ENCODE data around the gene METTL25.

GRCh38 chr12:82398879-82399278 is 40.5 kb downstream of the METTL25 start:
- TF ChIP-seq SP1 (IDR thresholded peaks at IDR 0.05) (no peak), NFRKB (IDR thresholded peaks at IDR 0.05) (no peak), L3MBTL2 (conservative IDR thresholded peaks at IDR 0.05) (no peak), FOXK2 (IDR thresholded peaks at IDR 0.05) (no peak), CTBP1 (IDR thresholded peaks at IDR 0.05; ENCODE audit: borderline replicate concordance) (no peak)
- TF ChIP-seq, protein P1, sequence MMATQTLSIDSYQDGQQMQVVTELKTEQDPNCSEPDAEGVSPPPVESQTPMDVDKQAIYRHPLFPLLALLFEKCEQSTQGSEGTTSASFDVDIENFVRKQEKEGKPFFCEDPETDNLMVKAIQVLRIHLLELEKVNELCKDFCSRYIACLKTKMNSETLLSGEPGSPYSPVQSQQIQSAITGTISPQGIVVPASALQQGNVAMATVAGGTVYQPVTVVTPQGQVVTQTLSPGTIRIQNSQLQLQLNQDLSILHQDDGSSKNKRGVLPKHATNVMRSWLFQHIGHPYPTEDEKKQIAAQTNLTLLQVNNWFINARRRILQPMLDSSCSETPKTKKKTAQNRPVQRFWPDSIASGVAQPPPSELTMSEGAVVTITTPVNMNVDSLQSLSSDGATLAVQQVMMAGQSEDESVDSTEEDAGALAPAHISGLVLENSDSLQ (IDR thresholded peaks at IDR 0.05) = no peak

Data from HEK293T (cell line).